Large intestine (tissue), 12 donors: ENCODE results near the gene IFT27. TPM values are rescaled to one million over a fixed set of nuclear protein-coding genes. Genes with fewer than 3 reads are reported as not detected.

Experiments
- DNase-seq, 2 donors: peaks; one replicate each; pipeline versions ENCODE4 v3.0.0 to v3.0.0-alpha.2; 2013
- H3K27ac ChIP-seq: one replicate; pipeline ENCODE4 v1.5.1; 2013; ENCODE audit warnings: low read length
- H3K27me3 ChIP-seq: 2 replicates; pipeline ENCODE4 v1.6.1; 2013; ENCODE audit warnings: low read length; ENCODE audit not compliant: control insufficient read depth, insufficient read depth
- H3K36me3 ChIP-seq: 2 replicates; pipeline ENCODE4 v1.6.1; 2013; ENCODE audit warnings: low read length; ENCODE audit not compliant: control insufficient read depth, insufficient read depth
- H3K4me1 ChIP-seq: one replicate; pipeline ENCODE4 v1.6.1; 2013; ENCODE audit warnings: low read length; ENCODE audit not compliant: control insufficient read depth, insufficient read depth
- H3K4me3 ChIP-seq: one replicate; pipeline ENCODE4 v1.5.1; 2013; ENCODE audit warnings: low read length
- H3K9me3 ChIP-seq: one replicate; pipeline ENCODE4 v1.6.1; 2013; ENCODE audit warnings: mild to moderate bottlenecking, low read depth, low read length, moderate library complexity; ENCODE audit not compliant: control insufficient read depth
- WGBS: methylation state at CpG from one replicate; pipeline ENCODE4 v1.1.5; 2013; ENCODE audit warnings: low lambda C conversion rate; ENCODE audit not compliant: insufficient coverage; 5-methylcytosine and 5-hydroxymethylcytosine counted together
- long read RNA-seq, 11 donors: transcript quantifications; one replicate each; lab custom pipeline, GENCODE V29; 2026
- polyA plus RNA-seq: library from polyadenylated mRNA; unstranded; fragments of 120-200 nt; gene quantifications from one replicate; pipeline ENCODE4 v1.2.1, GENCODE V29; 2013

The IFT27 gene, protein sequence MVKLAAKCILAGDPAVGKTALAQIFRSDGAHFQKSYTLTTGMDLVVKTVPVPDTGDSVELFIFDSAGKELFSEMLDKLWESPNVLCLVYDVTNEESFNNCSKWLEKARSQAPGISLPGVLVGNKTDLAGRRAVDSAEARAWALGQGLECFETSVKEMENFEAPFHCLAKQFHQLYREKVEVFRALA
- polyA plus RNA-seq: 28.7 TPM
- long read RNA-seq, donor 1, transcript IFT27-205 (7 exons, 1,095 nt): major isoform, 6 of 8 reads
- long read RNA-seq, donor 1, partial matches to known transcripts: 0 of 8 reads
- long read RNA-seq, donor 1, other reads (novel, unspliced or antisense): 0 of 8 reads
- long read RNA-seq, donor 2, transcript IFT27-205 (7 exons, 1,095 nt): major isoform, 14 of 14 reads
- long read RNA-seq, donor 2, partial matches to known transcripts: 0 of 14 reads
- long read RNA-seq, donor 2, other reads (novel, unspliced or antisense): 0 of 14 reads
- long read RNA-seq, donor 3, transcript IFT27-205 (7 exons, 1,095 nt): major isoform, 25 of 26 reads
- long read RNA-seq, donor 3, partial matches to known transcripts: 0 of 26 reads
- long read RNA-seq, donor 3, other reads (novel, unspliced or antisense): 0 of 26 reads
- long read RNA-seq, donor 4: 0 reads
- long read RNA-seq, donor 5, partial matches to known transcripts: 0 of 4 reads
- long read RNA-seq, donor 5, other reads (novel, unspliced or antisense): 0 of 4 reads
- long read RNA-seq, donor 6, partial matches to known transcripts: 0 of 4 reads
- long read RNA-seq, donor 6, other reads (novel, unspliced or antisense): 0 of 4 reads
- long read RNA-seq, donor 7, partial matches to known transcripts: 0 of 5 reads
- long read RNA-seq, donor 7, other reads (novel, unspliced or antisense): 0 of 5 reads
- long read RNA-seq, donor 8, transcript IFT27-205 (7 exons, 1,095 nt): major isoform, 17 of 26 reads
- long read RNA-seq, donor 8, partial matches to known transcripts: 7 of 26 reads
- long read RNA-seq, donor 8, other reads (novel, unspliced or antisense): 0 of 26 reads
- long read RNA-seq, donor 9, transcript IFT27-205 (7 exons, 1,095 nt): major isoform, 9 of 9 reads
- long read RNA-seq, donor 9, partial matches to known transcripts: 0 of 9 reads
- long read RNA-seq, donor 9, other reads (novel, unspliced or antisense): 0 of 9 reads
- long read RNA-seq, donor 10, transcript IFT27-205 (7 exons, 1,095 nt): major isoform, 7 of 7 reads
- long read RNA-seq, donor 10, partial matches to known transcripts: 0 of 7 reads
- long read RNA-seq, donor 10, other reads (novel, unspliced or antisense): 0 of 7 reads
- long read RNA-seq, donor 11, transcript IFT27-205 (7 exons, 1,095 nt): major isoform, 12 of 12 reads
- long read RNA-seq, donor 11, partial matches to known transcripts: 0 of 12 reads
- long read RNA-seq, donor 11, other reads (novel, unspliced or antisense): 0 of 12 reads

- Histone ChIP-seq H3K36me3 (no peaks in the 10 kb centered on the region), H3K4me3 (peak within 1 kb of the TSS; percentile 73), H3K27ac (peak within 1 kb of the TSS; percentile 67), H3K27me3 (no peaks in the 10 kb centered on the region), H3K4me1 (peaks cover 13% of the 10 kb centered on the region), H3K9me3 (no peaks in the 10 kb centered on the region)
- no CpG with 5 or more reads among the region's 43 CpGs for WGBS
- DNase-seq: peak; percentile 100
Measured at GRCh38 chr22:36775964-36776669, at the start of gene IFT27. TSS of gene IFT27 (minus strand) at chr22:36776119. CDS start at chr22:36775707, 412 bp downstream.

GRCh38 chr22:36824655-36825054 lies 48.7 kb upstream of the IFT27 start:
- no peaks in the 10 kb centered on the region for H3K4me1 ChIP-seq
- WGBS: no CpG with 5 or more reads among the region's 2 CpGs
- H3K27me3 ChIP-seq: peaks cover 13% of the 10 kb centered on the region
- H3K36me3 ChIP-seq: no peaks in the 10 kb centered on the region
- no peaks in the 10 kb centered on the region for H3K9me3 ChIP-seq
- no peak for DNase-seq
- no peak overlapping the region for H3K4me3 ChIP-seq
- H3K27ac ChIP-seq: no peak overlapping the region

DNA sequence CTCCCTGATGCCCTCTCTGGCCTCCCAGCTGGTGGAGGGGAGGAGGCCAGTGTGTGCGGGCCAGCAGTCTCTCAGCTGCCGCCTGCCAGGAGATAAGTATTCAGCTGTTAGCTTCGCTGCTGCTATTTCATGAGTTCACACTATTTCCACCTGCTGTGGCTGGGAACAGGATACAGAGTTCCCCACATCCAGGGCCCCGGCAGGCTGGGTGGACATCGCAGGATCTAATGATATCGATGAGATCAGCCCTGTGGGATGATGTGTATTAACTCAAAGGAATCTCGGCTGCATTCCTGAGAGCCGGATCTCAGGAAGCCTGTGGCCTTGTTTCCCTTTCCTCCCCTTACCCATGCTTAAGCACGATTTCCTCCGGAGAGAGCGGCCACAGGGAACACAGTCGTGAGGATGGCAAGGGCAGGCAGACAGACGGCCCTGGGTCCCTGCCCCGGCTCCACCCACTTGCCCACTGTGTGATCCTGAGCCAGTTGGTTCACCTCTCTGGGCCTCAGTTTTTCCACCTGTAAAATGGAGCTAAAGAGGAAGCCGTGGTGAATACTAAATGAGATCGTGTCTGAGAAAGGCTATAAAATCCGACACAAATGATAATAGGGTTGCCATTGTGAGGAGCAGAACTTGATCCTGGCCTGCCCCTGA lies 47.4 kb upstream of the IFT27 start:
- WGBS: no CpG with 5 or more reads among the region's 17 CpGs
- Histone ChIP-seq H3K9me3 (no peaks in the 10 kb centered on the region), H3K4me3 (no peak overlapping the region), H3K27me3 (peaks cover 27% of the 10 kb centered on the region), H3K4me1 (no peaks in the 10 kb centered on the region), H3K36me3 (no peaks in the 10 kb centered on the region), H3K27ac (no peak overlapping the region)
- DNase-seq: no peak

GRCh38 chr22:36822581-36822980 lies 46.7 kb upstream of the IFT27 start:
- no peak overlapping the region for H3K4me3 ChIP-seq
- peaks cover 34% of the 10 kb centered on the region for H3K27me3 ChIP-seq
- WGBS: no CpG with 5 or more reads among the region's 6 CpGs
- no peak overlapping the region for H3K27ac ChIP-seq
- no peaks in the 10 kb centered on the region for H3K36me3 ChIP-seq
- no peak for DNase-seq
- no peaks in the 10 kb centered on the region for H3K9me3 ChIP-seq
- no peaks in the 10 kb centered on the region for H3K4me1 ChIP-seq

- H3K36me3 ChIP-seq: no peaks in the 10 kb centered on the region
- H3K9me3 ChIP-seq: no peaks in the 10 kb centered on the region
- H3K27me3 ChIP-seq: peaks cover 61% of the 10 kb centered on the region
- no CpG with 5 or more reads among the region's 9 CpGs for WGBS
- DNase-seq: no peak
- no peak overlapping the region for H3K4me3 ChIP-seq
- no peak overlapping the region for H3K27ac ChIP-seq
- H3K4me1 ChIP-seq: peaks cover 4% of the 10 kb centered on the region
Measured at GRCh38 chr22:36819112-36819511, 43.2 kb upstream of the IFT27 start.

- no peaks in the 10 kb centered on the region for H3K9me3 ChIP-seq
- H3K4me3 ChIP-seq: no peak overlapping the region
- no peak overlapping the region for H3K27ac ChIP-seq
- no peak for DNase-seq
- no CpG with 5 or more reads among the region's 6 CpGs for WGBS
- no peaks in the 10 kb centered on the region for H3K36me3 ChIP-seq
- H3K4me1 ChIP-seq: peaks cover 4% of the 10 kb centered on the region
- H3K27me3 ChIP-seq: peaks cover 71% of the 10 kb centered on the region
Measured at GRCh38 chr22:36818010-36818642, 42.2 kb upstream of the IFT27 start.

DNA sequence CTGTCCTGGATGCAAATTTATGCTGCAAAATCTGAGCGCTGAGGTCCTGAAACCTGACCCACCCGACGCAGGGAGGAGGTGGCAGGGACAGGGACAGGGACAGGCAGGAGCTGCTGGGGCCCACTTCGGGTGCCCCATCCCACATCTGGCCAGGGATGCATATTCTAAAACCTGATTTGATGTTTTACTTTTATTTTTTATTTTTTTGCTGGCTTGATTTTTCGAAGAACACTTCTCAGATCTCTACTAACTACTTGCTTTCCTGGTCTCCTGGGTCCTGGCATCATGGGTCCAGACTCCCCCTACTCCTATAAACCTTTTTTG lies 41.6 kb upstream of the IFT27 start:
- Histone ChIP-seq H3K27me3 (peaks cover 72% of the 10 kb centered on the region), H3K9me3 (no peaks in the 10 kb centered on the region), H3K27ac (no peak overlapping the region), H3K36me3 (no peaks in the 10 kb centered on the region), H3K4me1 (peaks cover 4% of the 10 kb centered on the region), H3K4me3 (no peak overlapping the region)
- no peak for DNase-seq
- WGBS: 75% methylated on average over 1 of the region's 5 CpGs

- peaks cover 4% of the 10 kb centered on the region for H3K4me1 ChIP-seq
- no peak within 1 kb of the TSS for H3K27ac ChIP-seq
- DNase-seq: peak; percentile 65 to 79
- H3K27me3 ChIP-seq: peaks cover 72% of the 10 kb centered on the region
- H3K9me3 ChIP-seq: no peaks in the 10 kb centered on the region
- H3K36me3 ChIP-seq: no peaks in the 10 kb centered on the region
- no peak within 1 kb of the TSS for H3K4me3 ChIP-seq
- WGBS: no CpG with 5 or more reads among the region's 75 CpGs
Measured at GRCh38 chr22:36816636-36817524, 41.0 kb upstream of the IFT27 start, which contains the start of gene PVALB. TSS of gene PVALB (minus strand) at chr22:36817035. CDS start at chr22:36817005, 30 bp downstream.
